Measurements from ENCODE around the gene MERTK. TPM values are rescaled to one million over a fixed set of nuclear protein-coding genes. Genes with fewer than 3 reads are reported as not detected.

Gene MERTK
- total and polyA plus RNA-seq, 2 of the 8 experiments (the other 6 are each of a cell fraction or from before 2014, with no cell fraction given): 6.5 to 7.0 TPM

GRCh38 chr2:111990856-111991255 lies 92.4 kb downstream of the MERTK start (continued):
- no peak for TF ChIP-seq JUN (IDR thresholded peaks at IDR 0.05; ENCODE audit: low read depth, low read length)
- TF ChIP-seq NRF1 (IDR thresholded peaks at IDR 0.05; ENCODE audit: low read depth, low read length): no peak
- no peak for TF ChIP-seq SAP30 (IDR thresholded peaks at IDR 0.05; ENCODE audit: insufficient read depth, insufficient replicate concordance, low read length)
- no peak for TF ChIP-seq SP4 (IDR thresholded peaks at IDR 0.05; ENCODE audit: low read length)
- no peak for TF ChIP-seq ATF2 (IDR thresholded peaks at IDR 0.05; ENCODE audit: low read length)

All from H1 (cell line).